Stimulated activated CD8-positive, alpha-beta memory T cell treated with anti-CD3 and anti-CD28 coated beads, Interleukin-12 subunit alpha, Interleukin-12 subunit beta, amount 100 ng/mL, for 24 hours (primary cell): ENCODE results near the gene METAP2.

Experiments used
- DNase-seq: peaks from one replicate; pipeline ENCODE4 v3.0.0-alpha.2; 2020; ENCODE audit errors: extremely low read depth

The METAP2 gene

DNA sequence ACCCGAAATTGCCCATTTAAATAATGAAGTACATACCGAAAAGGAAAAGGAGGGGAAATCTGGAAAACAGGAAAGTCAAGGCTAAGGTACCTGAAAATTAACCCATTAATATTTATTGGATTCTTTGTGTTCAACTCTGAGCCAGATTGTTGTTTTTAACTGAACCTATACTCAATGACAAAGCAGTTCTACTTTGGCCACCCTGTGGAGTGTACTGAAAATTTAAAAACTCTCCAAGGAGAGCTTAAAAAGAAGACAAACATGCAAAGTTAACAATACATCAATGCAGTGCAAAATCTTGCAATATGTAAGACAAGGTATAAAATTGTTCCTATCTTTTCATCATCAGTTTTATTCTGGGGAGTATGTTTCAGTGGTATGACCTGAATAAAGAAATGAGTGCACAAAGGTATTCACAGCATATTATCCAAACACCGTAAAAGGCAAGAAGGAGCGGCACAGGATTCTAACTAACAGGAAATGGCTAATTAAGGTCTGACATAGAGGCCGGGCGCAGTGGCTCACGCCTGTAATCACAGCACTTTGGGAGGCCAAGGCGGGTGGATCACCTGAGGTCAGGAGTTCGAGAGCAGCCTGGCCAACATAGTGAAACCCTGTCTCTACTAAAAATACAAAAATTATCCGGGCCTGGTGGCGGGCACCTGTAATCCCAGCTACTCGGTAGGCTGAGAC, 75.6 kb downstream of the METAP2 start:
- DNase-seq = no peak

DNA sequence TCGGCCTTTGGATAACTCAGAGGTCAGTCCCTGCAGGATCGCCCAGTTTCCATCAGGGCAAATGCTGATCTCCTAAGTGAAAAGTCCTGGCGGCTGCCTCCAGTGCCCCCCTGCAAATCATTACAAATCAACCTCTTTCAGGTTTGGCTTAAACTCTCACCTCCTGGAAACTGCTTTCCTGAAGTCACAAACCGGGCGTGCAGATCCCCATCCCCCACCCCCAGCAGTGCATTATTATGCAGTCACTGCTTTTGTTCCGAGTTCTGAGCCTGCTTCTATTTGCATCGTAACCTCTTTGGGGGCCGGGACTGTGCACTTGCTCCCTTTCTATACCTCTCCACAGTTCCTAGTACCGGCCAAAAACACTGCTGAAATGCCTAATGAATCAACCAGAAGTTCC, 77.4 kb downstream of the METAP2 start, which contains the start of gene USP44:
USP44 (minus strand) TSS at position 172 of the 400 bp plus-strand sequence. CDS start 17,220 bp downstream, outside the sequence.
- DNase-seq = no peak

DNA sequence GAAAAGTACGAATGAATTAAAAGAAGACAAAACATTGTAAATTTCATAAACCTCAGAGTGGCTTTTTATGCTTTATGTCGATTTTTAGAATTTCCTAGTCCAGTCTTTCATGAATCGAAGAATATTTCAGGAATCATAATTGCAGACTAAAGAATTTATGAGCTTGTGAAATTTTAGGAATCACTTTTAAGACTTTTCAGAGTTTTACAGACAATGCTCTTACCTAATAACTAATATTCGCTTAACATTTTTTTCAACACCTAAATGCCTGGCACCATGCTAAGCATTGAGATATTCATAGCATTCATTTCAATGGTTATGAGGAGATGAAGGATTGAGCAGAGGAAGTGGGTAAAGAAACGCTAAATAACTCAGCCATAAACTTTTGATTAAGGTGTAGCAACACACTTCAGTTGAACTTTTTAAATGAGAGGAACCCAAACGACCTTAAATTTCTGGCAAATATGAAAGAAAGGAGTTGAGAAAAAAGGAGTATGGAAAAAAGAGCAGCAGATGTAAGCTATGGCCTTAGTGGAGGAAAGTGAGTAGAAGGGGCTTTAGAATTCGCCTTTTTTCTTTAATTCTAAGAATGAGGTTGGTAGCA, 78.1 kb downstream of the METAP2 start:
- DNase-seq = no peak

DNA sequence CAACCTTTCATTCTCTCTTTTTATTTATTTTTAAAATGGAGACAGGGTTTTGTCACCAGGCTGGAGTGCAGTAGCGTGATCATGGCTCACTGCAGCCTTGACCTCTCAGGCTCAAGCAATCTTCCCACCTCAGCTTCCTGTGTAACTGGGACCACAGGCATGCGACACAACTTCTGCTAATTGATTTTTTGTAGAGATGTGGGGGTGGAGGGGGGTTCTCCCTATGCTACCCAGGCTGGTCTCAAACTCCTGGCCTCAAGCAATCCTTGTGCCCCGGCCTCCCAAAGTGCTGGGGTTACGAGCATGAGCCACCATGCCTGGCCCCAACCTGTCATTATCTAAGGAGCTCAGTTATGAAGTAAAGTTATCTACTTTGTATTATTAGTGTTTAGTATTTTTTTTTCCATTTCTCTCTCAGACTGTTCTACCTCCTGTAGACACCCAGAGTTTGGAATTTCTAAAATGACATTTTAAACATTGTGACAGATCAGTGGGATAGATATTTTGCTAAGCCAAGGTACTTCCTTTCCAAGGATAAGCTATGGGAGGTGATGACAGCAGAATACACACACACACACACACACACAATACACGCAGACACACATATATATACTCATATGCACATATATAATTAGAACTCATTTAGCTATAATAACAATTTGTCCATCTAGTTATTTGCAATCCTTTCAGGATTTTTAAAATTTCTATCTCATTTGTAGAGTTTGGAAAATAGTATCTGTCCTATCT, 79.4 kb downstream of the METAP2 start:
- DNase-seq = no peak

DNA sequence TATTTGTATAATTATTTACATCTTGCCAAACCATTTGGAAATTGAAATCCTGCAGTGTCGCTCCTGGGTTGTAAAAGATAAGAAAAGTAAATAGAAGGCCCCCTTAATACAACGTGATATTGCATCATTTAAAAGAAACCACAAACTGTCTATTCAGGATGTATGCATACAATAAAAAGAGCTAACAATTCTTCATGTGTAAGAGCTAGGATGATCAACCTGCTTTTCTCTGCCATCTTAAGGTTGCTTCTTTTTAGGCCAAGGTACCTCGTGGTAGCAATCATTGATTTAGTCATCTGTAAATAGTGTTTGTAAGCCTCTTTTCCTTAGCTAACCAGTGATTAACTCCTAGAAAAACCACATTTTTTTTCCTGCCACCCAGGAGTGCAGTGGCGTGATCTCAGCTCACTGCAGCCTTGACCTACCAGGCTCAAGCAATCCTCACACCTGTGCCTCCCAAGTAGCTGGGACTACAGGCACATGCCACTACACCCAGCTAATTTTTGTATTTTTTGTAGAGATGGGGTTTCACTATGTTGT, 80.7 kb downstream of the METAP2 start:
- DNase-seq = no peak

DNA sequence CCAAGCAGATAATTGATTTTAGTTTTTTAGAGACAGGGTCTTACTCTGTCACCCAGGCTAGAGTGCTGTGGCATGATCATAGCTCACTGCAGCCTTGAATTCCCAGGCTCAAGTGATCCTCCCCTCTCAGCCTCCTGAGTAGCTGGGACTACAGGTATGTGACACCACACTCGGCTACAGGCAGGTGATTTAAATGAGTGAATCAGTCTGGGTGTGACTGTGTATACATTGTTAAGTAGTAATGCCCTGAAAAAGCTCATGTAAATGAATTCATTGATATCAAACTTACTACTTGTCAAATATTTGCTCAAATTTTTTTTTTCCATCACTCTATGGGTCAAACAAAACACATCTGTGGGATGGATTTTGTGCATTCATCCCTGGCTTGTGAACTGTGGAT, 83.7 kb downstream of the METAP2 start:
- DNase-seq = no peak
